Prostate gland (tissue), 2 donors: Measurements from ENCODE around the gene CDH24.

ENCODE experiments used
- POLR2A ChIP-seq: fragments of 450-650 bp; IDR thresholded peaks from one replicate; pipeline ENCODE4 v1.6.1; 2016; ENCODE audit warnings: antibody characterized with exemption, mild to moderate bottlenecking
- POLR2AphosphoS5 ChIP-seq: sonication (generic); formaldehyde crosslinking; IDR thresholded peaks from one replicate; pipeline ENCODE4 v1.6.1; 2017; ENCODE audit warnings: antibody characterized with exemption
- TF ChIP-seq, protein P1 (sequence below), 4 experiments: fragments of 200-600 bp in 2 of 4; fragments of 450-650 bp in 2 of 4; sonication (generic) in 2 of 4; IDR thresholded peaks; 1 replicate in 3 of 4; 2 replicates in 1 of 4; pipeline ENCODE4 v1.5.1; 2016 to 2019; ENCODE audit warnings: antibody characterized with exemption in 4 of 4, mild to moderate bottlenecking in 2 of 4, moderate library complexity in 2 of 4

DNA sequence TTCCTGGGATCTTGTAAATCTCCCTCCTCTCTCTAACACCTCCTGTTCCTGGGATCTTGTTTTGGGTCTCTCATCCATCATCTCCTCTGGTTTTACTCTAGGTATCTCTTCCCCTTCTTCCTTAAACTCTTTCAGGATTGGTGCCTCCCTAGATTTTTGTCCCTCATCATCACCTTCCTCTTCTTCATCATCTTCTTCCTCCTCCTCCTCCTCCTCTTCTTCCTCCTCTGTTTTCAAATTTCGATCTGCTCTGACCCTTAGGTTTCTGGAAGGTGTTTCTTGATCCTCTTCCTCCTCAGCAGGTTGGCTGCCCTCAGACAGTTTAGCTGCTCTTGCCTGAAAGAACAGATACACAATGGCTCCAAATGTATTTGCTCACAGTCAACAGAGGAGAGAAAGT lies 23.2 kb upstream of the CDH24 start:
- TF ChIP-seq, protein P1, sequence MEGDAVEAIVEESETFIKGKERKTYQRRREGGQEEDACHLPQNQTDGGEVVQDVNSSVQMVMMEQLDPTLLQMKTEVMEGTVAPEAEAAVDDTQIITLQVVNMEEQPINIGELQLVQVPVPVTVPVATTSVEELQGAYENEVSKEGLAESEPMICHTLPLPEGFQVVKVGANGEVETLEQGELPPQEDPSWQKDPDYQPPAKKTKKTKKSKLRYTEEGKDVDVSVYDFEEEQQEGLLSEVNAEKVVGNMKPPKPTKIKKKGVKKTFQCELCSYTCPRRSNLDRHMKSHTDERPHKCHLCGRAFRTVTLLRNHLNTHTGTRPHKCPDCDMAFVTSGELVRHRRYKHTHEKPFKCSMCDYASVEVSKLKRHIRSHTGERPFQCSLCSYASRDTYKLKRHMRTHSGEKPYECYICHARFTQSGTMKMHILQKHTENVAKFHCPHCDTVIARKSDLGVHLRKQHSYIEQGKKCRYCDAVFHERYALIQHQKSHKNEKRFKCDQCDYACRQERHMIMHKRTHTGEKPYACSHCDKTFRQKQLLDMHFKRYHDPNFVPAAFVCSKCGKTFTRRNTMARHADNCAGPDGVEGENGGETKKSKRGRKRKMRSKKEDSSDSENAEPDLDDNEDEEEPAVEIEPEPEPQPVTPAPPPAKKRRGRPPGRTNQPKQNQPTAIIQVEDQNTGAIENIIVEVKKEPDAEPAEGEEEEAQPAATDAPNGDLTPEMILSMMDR (IDR thresholded peaks at IDR 0.05): no peak
- no peak for TF ChIP-seq POLR2A
- TF ChIP-seq POLR2AphosphoS5: no peak
